Keratinocyte (primary cell): Measurements from ENCODE around the gene RPS19BP1. TPM values are rescaled to one million over a fixed set of nuclear protein-coding genes. Genes with fewer than 3 reads are reported as not detected.

ENCODE experiments used
- DNase-seq: peaks from one replicate; pipeline ENCODE4 v3.0.0-alpha.2; 2011; ENCODE audit warnings: low read depth, missing footprints, low spot score
- FAIRE-seq: peaks from 2 replicates; lab custom pipeline; 2011; peaks lifted over from hg19 to GRCh38; lab: Jason Lieb, UNC
- H2AFZ ChIP-seq: 2 replicates; pipeline ENCODE4 v1.6.0; 2012; ENCODE audit warnings: low read length, control low read depth, inconsistent platforms; ENCODE audit not compliant: control insufficient read depth
- H3K27ac ChIP-seq: 2 replicates; pipeline ENCODE4 v1.5.1; 2011; ENCODE audit warnings: low read length; ENCODE audit not compliant: control insufficient read depth, insufficient read depth
- H3K27me3 ChIP-seq: 3 replicates; pipeline ENCODE4 v1.6.0; 2011; ENCODE audit warnings: low read length; ENCODE audit not compliant: control insufficient read depth, insufficient read depth; ENCODE audit errors: extremely low read depth
- H3K36me3 ChIP-seq, 2 experiments: 2 replicates in 1 of 2; 3 replicates in 1 of 2; pipeline ENCODE4 v1.5.1; 2011; ENCODE audit warnings: low read length in 2 of 2, mild to moderate bottlenecking in 1 of 2; ENCODE audit not compliant: control insufficient read depth in 2 of 2, insufficient read depth in 2 of 2; ENCODE audit errors: extremely low read depth in 1 of 2
- H3K4me1 ChIP-seq: 3 replicates; pipeline ENCODE4 v1.5.1; 2011; ENCODE audit warnings: low read length; ENCODE audit not compliant: control insufficient read depth, insufficient read depth; ENCODE audit errors: extremely low read depth
- H3K4me2 ChIP-seq: 3 replicates; pipeline ENCODE4 v1.6.0; 2011; ENCODE audit warnings: low read depth, low read length; ENCODE audit not compliant: control insufficient read depth, insufficient read depth; ENCODE audit errors: extremely low read depth
- H3K4me3 ChIP-seq, 3 experiments: fragments of 200-600 bp in 1 of 3; sonication (generic) in 1 of 3; 2 replicates in 2 of 3; 3 replicates in 1 of 3; pipeline ENCODE4 v1.5.1; 2011 to 2016; ENCODE audit warnings: low read length in 3 of 3, mild to moderate bottlenecking in 3 of 3, control low read depth in 2 of 3, inconsistent platforms in 1 of 3, low read depth in 1 of 3, mixed read lengths in 1 of 3, mixed run types in 1 of 3, moderate library complexity in 1 of 3; ENCODE audit not compliant: control insufficient read depth in 2 of 3, insufficient read depth in 2 of 3; ENCODE audit errors: extremely low read depth in 1 of 3
- H3K79me2 ChIP-seq: 2 replicates; pipeline ENCODE4 v1.6.0; 2012; ENCODE audit warnings: low read length; ENCODE audit not compliant: control insufficient read depth, insufficient read depth
- H3K9ac ChIP-seq: 3 replicates; pipeline ENCODE4 v1.6.0; 2011; ENCODE audit warnings: low read length; ENCODE audit not compliant: control insufficient read depth, insufficient read depth; ENCODE audit errors: extremely low read depth
- H3K9me1 ChIP-seq: 3 replicates; pipeline ENCODE4 v1.6.0; 2011; ENCODE audit warnings: low read length; ENCODE audit not compliant: control insufficient read depth, insufficient read depth; ENCODE audit errors: extremely low read depth
- H3K9me3 ChIP-seq: 2 replicates; pipeline ENCODE4 v1.5.1; 2012; ENCODE audit warnings: low read depth, low read length; ENCODE audit not compliant: control insufficient read depth
- H4K20me1 ChIP-seq: 3 replicates; pipeline ENCODE4 v1.6.0; 2011; ENCODE audit warnings: low read length; ENCODE audit not compliant: control insufficient read depth, insufficient read depth; ENCODE audit errors: extremely low read depth
- CTCF ChIP-seq, 3 experiments: IDR thresholded peaks in 1 of 3; conservative IDR thresholded peaks in 1 of 3; optimal IDR thresholded peaks in 1 of 3; 2 replicates in 2 of 3; 3 replicates in 1 of 3; pipeline versions ENCODE3 to v1.5.1; 2011; ENCODE audit warnings: low read length in 3 of 3, mild to moderate bottlenecking in 3 of 3, moderate library complexity in 2 of 3, control low read depth in 1 of 3, inconsistent platforms in 1 of 3; ENCODE audit not compliant: insufficient read depth in 2 of 3; ENCODE audit errors: extremely low read depth in 1 of 3
- EZH2 ChIP-seq: IDR thresholded peaks from one replicate; pipeline ENCODE4 v1.6.1; 2012; ENCODE audit warnings: inconsistent platforms, mild to moderate bottlenecking, low read length, moderate library complexity
- dilution Hi-C: fragments of 300-500 bp; cut with MboI; formaldehyde crosslinking; loops from one replicate; pipeline ENCODE4 v1.7.0; 2020; ENCODE audit warnings: low sequenced_read_pairs; ENCODE audit not compliant: extremely low pct_ligation_motif_present
- polyA plus RNA-seq, 5 experiments: library from polyadenylated mRNA; depleted of rRNA in 3 of 5; stranded (reverse) in 3 of 5; stranded (forward) in 1 of 5; unstranded in 1 of 5; fragments of >200 nt; gene quantifications; 1 replicate in 1 of 5; 2 replicates in 3 of 5; 3 replicates in 1 of 5; pipeline versions ENCODE4 v1.2.1 to v1.2.3, GENCODE V29; 2011 to 2012; ENCODE audit warnings: missing spikeins in 2 of 5, low read depth in 1 of 5, low replicate concordance in 1 of 5

Gene RPS19BP1
- polyA plus RNA-seq, 1 donor (not counting 4 experiments of a cell fraction or from before 2014, with no cell fraction given) = 67.3 TPM

- Histone ChIP-seq H3K4me3 (no peak overlapping the region), H3K9ac (no peak overlapping the region), H3K36me3 (no peaks in the 10 kb centered on the region), H3K4me2 (no peak overlapping the region), H3K27me3 (peaks cover 6% of the 10 kb centered on the region), H3K9me3 (no peaks in the 10 kb centered on the region), H4K20me1 (peaks cover 8% of the 10 kb centered on the region), H3K27ac (no peak overlapping the region), H3K4me1 (no peaks in the 10 kb centered on the region), H3K9me1 (no peaks in the 10 kb centered on the region), H3K79me2 (no peaks in the 10 kb centered on the region), H2AFZ (no peak overlapping the region)
- TF ChIP-seq CTCF (optimal IDR thresholded peaks at IDR 0.05 in 1 of 3, IDR thresholded peaks at IDR 0.05 in 1 of 3, conservative IDR thresholded peaks at IDR 0.05 in 1 of 3; ENCODE audit: extremely low read depth in 1 of 3, insufficient read depth in 2 of 3, low read length in 3 of 3) (no peak), EZH2 (no peak)
- dilution Hi-C loops = no loop called here
- FAIRE-seq = no peak
- no peak for DNase-seq
Measured at GRCh38 chr22:39546889-39547586, 14.5 kb upstream of the RPS19BP1 start.

GRCh38 chr22:39545386-39546365 is 13.1 kb upstream of the RPS19BP1 start:
- Histone ChIP-seq H2AFZ (no peak overlapping the region), H3K9me3 (no peaks in the 10 kb centered on the region), H3K36me3 (no peaks in the 10 kb centered on the region), H3K27me3 (peaks cover 3% of the 10 kb centered on the region), H3K79me2 (no peaks in the 10 kb centered on the region), H3K27ac (no peak overlapping the region), H3K9me1 (no peaks in the 10 kb centered on the region), H3K4me1 (no peaks in the 10 kb centered on the region), H3K9ac (no peak overlapping the region), H4K20me1 (peaks cover 8% of the 10 kb centered on the region), H3K4me2 (no peak overlapping the region), H3K4me3 (no peak overlapping the region)
- DNase-seq = no peak
- no peak for FAIRE-seq
- TF ChIP-seq EZH2 = no peak
- no peak for TF ChIP-seq CTCF (optimal IDR thresholded peaks at IDR 0.05 in 1 of 3, IDR thresholded peaks at IDR 0.05 in 1 of 3, conservative IDR thresholded peaks at IDR 0.05 in 1 of 3; ENCODE audit: extremely low read depth in 1 of 3, insufficient read depth in 2 of 3, low read length in 3 of 3)
- dilution Hi-C loops = no loop called here
